ENCODE data around the gene ICE2.
A peak's percentile ranks its signal among the peaks of the same experiment; 100 is the strongest.

The ICE2 gene

GRCh38 chr15:60396958-60397771 is 81.8 kb downstream of the ICE2 start:
- peak overlapping the region; percentile 55 for H3K4me3 ChIP-seq (replicated peaks; ENCODE audit: insufficient read depth, low read length)
- peaks cover 15% of the 10 kb centered on the region for H3K27me3 ChIP-seq (ENCODE audit: insufficient read depth, poor library complexity, severe bottlenecking)
- DNase-seq (ENCODE audit: low read depth in 1 of 2, low spot score in 1 of 2): no peak
- H3K27ac ChIP-seq (replicated peaks): no peak overlapping the region
- no peak for TF ChIP-seq POLR2AphosphoS5 (IDR thresholded peaks at IDR 0.05; ENCODE audit: low read depth)

GRCh38 chr15:60396560-60396957 is 82.4 kb downstream of the ICE2 start:
- no peak for TF ChIP-seq POLR2AphosphoS5 (IDR thresholded peaks at IDR 0.05; ENCODE audit: low read depth)
- no peak for TF ChIP-seq SPI1 (IDR thresholded peaks at IDR 0.05; ENCODE audit: borderline replicate concordance, low read depth)
- no peak for TF ChIP-seq CTCF (IDR thresholded peaks at IDR 0.05; ENCODE audit: insufficient read depth, low read length)
- no peak for TF ChIP-seq GABPA (IDR thresholded peaks at IDR 0.05; ENCODE audit: low read depth)
- no peak for TF ChIP-seq REST (IDR thresholded peaks at IDR 0.05; ENCODE audit: insufficient replicate concordance, low read depth)
- DNase-seq (ENCODE audit: low read depth in 1 of 2, low spot score in 1 of 2): no peak
- no peak overlapping the region for H3K27ac ChIP-seq (replicated peaks)

GRCh38 chr15:60396100-60396499 is 82.8 kb downstream of the ICE2 start:
- Histone ChIP-seq H3K4me3 (replicated peaks; ENCODE audit: insufficient read depth, low read length) (no peak overlapping the region), H3K27ac (replicated peaks) (no peak overlapping the region), H3K27me3 (ENCODE audit: insufficient read depth, poor library complexity, severe bottlenecking) (peaks cover 15% of the 10 kb centered on the region)
- TF ChIP-seq POLR2AphosphoS5 (IDR thresholded peaks at IDR 0.05; ENCODE audit: low read depth) (no peak), CTCF (IDR thresholded peaks at IDR 0.05; ENCODE audit: insufficient read depth, low read length) (no peak), SPI1 (IDR thresholded peaks at IDR 0.05; ENCODE audit: borderline replicate concordance, low read depth) (no peak), REST (IDR thresholded peaks at IDR 0.05; ENCODE audit: insufficient replicate concordance, low read depth) (no peak), GABPA (IDR thresholded peaks at IDR 0.05; ENCODE audit: low read depth) (no peak)
- no peak for DNase-seq (ENCODE audit: low read depth in 1 of 2, low spot score in 1 of 2)

More at GRCh38 chr15:60396560-60396957, 82.4 kb downstream of the ICE2 start:
- Histone ChIP-seq H3K27me3 (ENCODE audit: insufficient read depth, poor library complexity, severe bottlenecking) (peaks cover 15% of the 10 kb centered on the region), H3K4me3 (replicated peaks; ENCODE audit: insufficient read depth, low read length) (no peak overlapping the region)

- H3K27ac ChIP-seq (replicated peaks): no peak overlapping the region
- peaks cover 15% of the 10 kb centered on the region for H3K27me3 ChIP-seq (ENCODE audit: insufficient read depth, poor library complexity, severe bottlenecking)
- no peak overlapping the region for H3K4me3 ChIP-seq (replicated peaks; ENCODE audit: insufficient read depth, low read length)
- DNase-seq (ENCODE audit: low read depth in 1 of 2, low spot score in 1 of 2): peak in 1 of 2 experiments; percentile 39
- TF ChIP-seq REST (IDR thresholded peaks at IDR 0.05; ENCODE audit: insufficient replicate concordance, low read depth): no peak
- no peak for TF ChIP-seq GABPA (IDR thresholded peaks at IDR 0.05; ENCODE audit: low read depth)
- TF ChIP-seq CTCF (IDR thresholded peaks at IDR 0.05; ENCODE audit: insufficient read depth, low read length): no peak
- no peak for TF ChIP-seq POLR2AphosphoS5 (IDR thresholded peaks at IDR 0.05; ENCODE audit: low read depth)
- no peak for TF ChIP-seq SPI1 (IDR thresholded peaks at IDR 0.05; ENCODE audit: borderline replicate concordance, low read depth)
Measured at GRCh38 chr15:60395276-60396011, 83.5 kb downstream of the ICE2 start.

Measured in HL-60 (cell line).